HG03565 (cell line): ENCODE data around the gene SZT2.
A peak's percentile ranks its signal among the peaks of the same experiment; 100 is the strongest.

Source experiments
- ATAC-seq: cut with Tn5 transposase; IDR thresholded peaks from one replicate; pipeline ENCODE4 v1.9.1; 2021; ENCODE audit warnings: mild to moderate bottlenecking, moderate library complexity; ENCODE audit not compliant: unreplicated experiment

SZT2 gene

GRCh38 chr1:43389326-43390313 is at the start of gene SZT2, which contains the start of gene MED8:
TSS of gene SZT2 (plus strand) at chr1:43389899. CDS start at chr1:43389969, 70 bp downstream.
TSS of gene MED8 (minus strand) at chr1:43389800. CDS start at chr1:43389764, 36 bp downstream.
- peak; percentile 86 for ATAC-seq

- no peak for ATAC-seq
These were observed 49.1 kb upstream of the SZT2 start for GRCh38 chr1:43340559-43340958.

GRCh38 chr1:43344267-43344850 is 45.3 kb upstream of the SZT2 start:
- ATAC-seq = no peak

- no peak for ATAC-seq
These were observed 44.6 kb upstream of the SZT2 start for GRCh38 chr1:43345120-43345519.

GRCh38 chr1:43346636-43347035 is 43.1 kb upstream of the SZT2 start:
- ATAC-seq = no peak

GRCh38 chr1:43348343-43348808 is 41.3 kb upstream of the SZT2 start:
- no peak for ATAC-seq

- ATAC-seq = no peak
These were observed 40.7 kb upstream of the SZT2 start for GRCh38 chr1:43348809-43349593.

- ATAC-seq = no peak
These were observed 39.9 kb upstream of the SZT2 start for GRCh38 chr1:43349594-43350306.

- ATAC-seq = no peak
These were observed 38.7 kb upstream of the SZT2 start for GRCh38 chr1:43350976-43351375.

GRCh38 chr1:43351421-43352350 is 38.0 kb upstream of the SZT2 start:
- ATAC-seq = no peak

- ATAC-seq = no peak
These were observed 37.4 kb upstream of the SZT2 start for GRCh38 chr1:43352351-43352705.

- ATAC-seq = no peak
These were observed 36.8 kb upstream of the SZT2 start for GRCh38 chr1:43352881-43353280.

- no peak for ATAC-seq
These were observed 35.2 kb upstream of the SZT2 start for GRCh38 chr1:43354471-43354870.

- no peak for ATAC-seq
These were observed 34.8 kb upstream of the SZT2 start for GRCh38 chr1:43354936-43355335.

GRCh38 chr1:43357251-43357650 is 32.4 kb upstream of the SZT2 start:
- ATAC-seq = no peak

GRCh38 chr1:43358121-43358745 is 31.5 kb upstream of the SZT2 start:
- no peak for ATAC-seq

GRCh38 chr1:43358746-43359693 is 30.7 kb upstream of the SZT2 start, which contains the start of gene CDC20:
TSS of gene CDC20 (plus strand) at chr1:43358981. CDS start at chr1:43359216, 235 bp downstream.
- ATAC-seq = peak; percentile 81

GRCh38 chr1:43359696-43360095 is 30.0 kb upstream of the SZT2 start:
- ATAC-seq = no peak
